NK-92 (cell line): ENCODE measurements around the gene PTBP1.
"Not testable (repeated sequence)": the region's sequence is repeated elsewhere in the genome, so short reads cannot be mapped to it uniquely, and the experiment has no call there.

Source experiments
- DNase-seq: peaks from one replicate; lab custom pipeline; 2025; ENCODE audit not compliant: unreplicated experiment; lab: John Stamatoyannopoulos, UW

Gene PTBP1

DNA sequence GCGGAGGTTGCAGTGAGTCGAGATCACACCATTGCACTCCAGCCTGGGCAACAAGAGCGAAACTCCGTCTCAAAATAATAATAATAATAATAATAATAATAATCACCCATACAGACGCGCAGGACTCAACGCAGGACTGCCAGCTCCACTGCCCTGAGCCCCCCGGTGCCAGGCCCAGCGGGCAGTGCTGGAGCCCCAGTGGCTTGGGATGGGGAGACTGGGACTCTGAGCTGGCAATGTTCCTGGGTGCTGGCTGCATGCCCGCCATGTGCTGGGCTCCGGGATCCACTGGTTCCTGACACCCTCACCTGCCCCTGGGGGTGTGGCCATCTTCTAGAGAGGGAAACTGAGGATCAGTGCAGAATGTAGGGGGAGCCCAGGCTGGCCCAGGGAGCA lies 30.1 kb downstream of the PTBP1 start:
- no peak for DNase-seq

DNA sequence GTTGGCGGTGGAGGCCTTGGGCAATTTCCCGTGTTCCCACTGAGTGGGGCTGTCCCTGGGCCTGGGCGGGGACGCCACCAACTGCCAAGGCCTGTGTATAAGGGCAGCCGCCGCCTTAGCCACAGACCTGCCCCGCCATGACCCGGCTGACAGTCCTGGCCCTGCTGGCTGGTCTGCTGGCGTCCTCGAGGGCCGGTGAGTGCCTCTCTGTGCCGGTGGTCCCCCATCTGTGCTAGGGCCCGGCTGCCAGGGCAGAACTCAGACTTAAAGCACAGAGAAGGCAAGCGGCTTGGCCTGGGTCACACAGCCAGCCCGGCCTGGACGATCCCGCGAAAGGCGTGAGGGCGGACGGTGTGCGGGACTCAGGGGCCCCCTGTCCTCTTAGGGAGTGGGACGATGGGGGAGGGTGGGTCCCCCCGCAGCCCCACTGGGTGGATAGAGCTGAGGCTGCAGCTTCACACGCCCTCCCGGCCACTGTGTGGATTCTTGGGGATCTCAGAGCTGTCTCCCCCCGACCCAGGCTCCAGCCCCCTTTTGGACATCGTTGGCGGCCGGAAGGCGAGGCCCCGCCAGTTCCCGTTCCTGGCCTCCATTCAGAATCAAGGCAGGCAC lies 30.6 kb downstream of the PTBP1 start, which contains the start of gene AZU1:
TSS of gene AZU1 (plus strand) at position 128 of the 612 bp plus-strand sequence. CDS start at position 138, 10 bp downstream.
- no peak for DNase-seq

DNA sequence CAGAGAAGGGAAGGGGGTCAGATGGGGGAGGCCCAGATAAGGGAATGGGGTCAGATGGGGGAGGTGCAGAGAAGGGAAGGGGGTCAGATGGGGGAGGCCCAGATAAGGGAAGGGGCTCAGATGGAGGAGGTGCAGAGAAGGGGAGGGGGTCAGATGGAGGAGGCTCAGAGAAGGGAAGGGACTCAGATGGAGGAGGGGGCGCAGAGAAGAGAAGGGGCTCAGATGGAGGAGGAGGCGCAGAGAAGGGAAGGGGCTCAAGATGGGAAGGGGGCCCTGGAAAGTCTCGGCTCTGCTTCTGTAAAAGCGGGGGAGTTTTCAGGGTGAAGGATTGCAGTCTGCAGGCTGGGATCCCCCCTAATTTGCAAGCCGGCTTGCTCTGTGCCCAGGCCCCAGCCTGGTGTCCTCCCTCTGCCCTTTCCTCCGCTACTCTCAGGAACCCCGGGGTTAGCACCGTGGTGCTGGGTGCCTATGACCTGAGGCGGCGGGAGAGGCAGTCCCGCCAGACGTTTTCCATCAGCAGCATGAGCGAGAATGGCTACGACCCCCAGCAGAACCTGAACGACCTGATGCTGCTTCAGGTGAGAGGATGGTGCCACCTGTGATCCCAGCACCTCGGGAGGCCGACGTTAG lies 32.0 kb downstream of the PTBP1 start:
- no peak for DNase-seq

- no peak for DNase-seq
Measured at GRCh38 chr19:831407-832369, 34.4 kb downstream of the PTBP1 start.

DNA sequence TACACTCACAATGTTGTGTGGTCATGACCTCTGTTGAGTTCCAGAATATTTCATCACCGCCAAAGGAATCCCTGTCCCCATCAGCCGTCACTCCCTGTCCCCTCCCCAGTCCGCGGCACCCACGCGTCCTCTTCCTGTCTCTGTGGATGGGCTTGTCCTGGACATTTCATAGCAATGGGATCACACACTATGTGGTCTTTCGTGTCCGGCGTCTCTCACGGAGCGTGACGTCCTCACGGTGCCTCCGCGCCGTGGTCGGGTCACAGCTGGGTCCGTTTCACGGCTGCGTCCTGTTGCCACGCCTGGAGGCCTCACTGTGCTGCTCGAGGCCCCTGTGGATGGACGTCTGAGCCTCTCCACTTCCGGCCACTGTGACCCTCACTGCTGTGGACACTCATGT lies 37.0 kb downstream of the PTBP1 start:
- DNase-seq, result no peak

DNA sequence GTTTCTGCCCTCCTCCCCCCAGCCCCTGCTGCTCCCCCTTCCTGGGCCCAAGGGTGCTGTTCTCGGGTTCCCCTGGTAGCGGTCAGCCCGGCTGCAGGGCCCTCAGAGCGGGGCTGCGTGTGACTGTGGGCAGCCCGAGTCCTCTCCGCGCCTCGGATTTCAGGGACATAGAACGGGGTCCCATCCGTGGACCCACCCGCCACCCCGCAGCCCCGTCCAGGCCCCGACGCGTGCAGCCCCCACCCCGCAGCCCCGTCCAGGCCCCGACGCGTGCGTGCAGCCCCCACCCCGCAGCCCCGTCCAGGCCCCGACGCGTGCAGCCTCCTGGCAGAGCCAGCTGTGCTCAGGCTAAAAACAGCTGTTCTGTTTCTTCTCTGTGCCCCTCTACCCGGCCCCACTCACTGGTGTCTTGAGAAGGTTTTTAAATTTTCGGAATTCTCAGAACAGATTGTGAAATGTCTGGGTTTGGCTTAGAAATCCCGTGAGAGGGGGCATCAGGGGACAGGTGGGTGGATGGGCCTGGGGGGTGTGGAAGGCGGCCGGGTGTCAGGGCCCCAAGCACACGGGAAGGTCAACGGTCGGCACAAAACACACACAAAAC lies 38.1 kb downstream of the PTBP1 start:
- DNase-seq, result no peak

- no peak for DNase-seq
Measured at GRCh38 chr19:840519-841206, 43.4 kb downstream of the PTBP1 start, which contains the start of gene PRTN3. PRTN3 (plus strand) TSS chr19:840999; CDS start chr19:841009, 10 bp downstream.

GRCh38 chr19:842802-843179 lies 45.5 kb downstream of the PTBP1 start:
- DNase-seq, result not testable (repeated sequence)

DNA sequence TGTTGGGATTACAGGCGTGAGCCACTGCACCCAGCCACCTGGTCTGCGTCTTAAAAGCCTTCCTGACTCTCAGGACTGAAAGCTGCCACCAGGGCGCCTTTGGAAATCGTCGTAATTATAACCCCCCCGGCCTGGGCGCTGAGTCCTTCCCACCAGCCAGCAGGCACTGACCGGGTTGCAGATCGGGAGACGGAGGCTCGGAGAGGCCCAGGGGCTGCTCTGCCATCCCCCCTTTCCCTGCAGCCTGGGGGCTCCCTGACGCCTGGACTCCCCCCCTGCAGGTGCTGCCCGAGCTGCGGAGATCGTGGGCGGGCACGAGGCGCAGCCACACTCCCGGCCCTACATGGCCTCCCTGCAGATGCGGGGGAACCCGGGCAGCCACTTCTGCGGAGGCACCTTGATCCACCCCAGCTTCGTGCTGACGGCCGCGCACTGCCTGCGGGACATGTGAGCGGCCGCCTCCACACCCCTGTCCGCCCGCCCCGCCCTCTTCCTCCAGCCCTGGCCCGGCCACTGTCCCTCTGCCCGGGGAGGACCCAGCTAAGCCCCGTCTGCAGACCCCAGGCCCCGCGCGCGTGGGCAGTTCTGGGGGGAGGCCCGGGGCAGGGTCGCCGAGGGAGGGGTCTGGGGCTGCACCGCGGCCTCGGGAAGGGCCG lies 46.1 kb downstream of the PTBP1 start:
- DNase-seq, result no peak

DNA sequence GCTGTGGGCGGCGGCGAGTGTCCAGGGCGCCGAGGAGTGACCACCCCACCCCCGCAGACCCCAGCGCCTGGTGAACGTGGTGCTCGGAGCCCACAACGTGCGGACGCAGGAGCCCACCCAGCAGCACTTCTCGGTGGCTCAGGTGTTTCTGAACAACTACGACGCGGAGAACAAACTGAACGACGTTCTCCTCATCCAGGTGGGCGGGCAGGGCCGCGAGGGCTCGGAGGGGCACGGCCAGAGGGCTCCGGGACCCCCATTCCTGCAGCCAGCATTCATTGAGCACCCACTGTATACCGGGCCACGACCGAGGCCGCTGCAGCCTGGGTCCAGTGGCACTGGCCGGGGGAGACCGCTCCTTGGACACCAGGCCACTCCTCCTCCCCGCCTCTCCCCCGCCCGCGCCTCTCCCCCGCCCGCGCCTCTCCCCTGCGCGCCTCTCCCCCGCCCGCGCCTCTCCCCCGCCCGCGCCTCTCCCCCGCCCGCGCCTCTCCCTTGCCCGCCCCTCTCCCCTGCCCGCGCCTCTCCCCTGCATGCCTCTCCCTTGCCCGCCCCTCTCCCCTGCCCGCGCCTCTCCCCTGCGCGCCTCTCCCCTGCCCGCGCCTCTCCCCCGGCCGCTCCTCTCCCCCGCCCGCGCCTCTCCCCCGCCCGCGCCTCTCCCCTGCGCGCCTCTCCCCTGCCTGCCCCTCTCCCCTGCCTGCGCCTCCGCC lies 46.7 kb downstream of the PTBP1 start:
- no peak for DNase-seq

DNA sequence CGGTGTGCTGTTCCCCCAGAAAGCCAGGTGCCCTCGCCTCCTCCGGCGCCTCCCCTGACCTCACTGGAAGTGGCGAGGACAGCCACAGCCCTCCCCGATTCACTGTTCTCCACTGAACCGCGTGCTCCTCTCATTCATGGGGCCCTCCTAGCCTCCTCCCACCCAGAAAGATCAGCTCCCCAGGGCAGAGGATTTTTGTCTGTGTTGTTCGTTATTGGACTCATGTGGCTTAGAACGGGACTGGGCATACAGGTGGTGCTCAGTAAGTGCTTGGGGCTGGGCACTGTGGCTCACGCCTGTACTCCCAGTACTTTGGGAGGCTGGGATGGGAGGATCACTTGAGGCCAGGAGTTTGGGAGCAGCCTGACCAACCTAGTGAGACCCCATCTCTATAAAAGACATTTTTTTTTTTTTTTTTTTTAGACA lies 47.3 kb downstream of the PTBP1 start:
- no peak for DNase-seq

DNA sequence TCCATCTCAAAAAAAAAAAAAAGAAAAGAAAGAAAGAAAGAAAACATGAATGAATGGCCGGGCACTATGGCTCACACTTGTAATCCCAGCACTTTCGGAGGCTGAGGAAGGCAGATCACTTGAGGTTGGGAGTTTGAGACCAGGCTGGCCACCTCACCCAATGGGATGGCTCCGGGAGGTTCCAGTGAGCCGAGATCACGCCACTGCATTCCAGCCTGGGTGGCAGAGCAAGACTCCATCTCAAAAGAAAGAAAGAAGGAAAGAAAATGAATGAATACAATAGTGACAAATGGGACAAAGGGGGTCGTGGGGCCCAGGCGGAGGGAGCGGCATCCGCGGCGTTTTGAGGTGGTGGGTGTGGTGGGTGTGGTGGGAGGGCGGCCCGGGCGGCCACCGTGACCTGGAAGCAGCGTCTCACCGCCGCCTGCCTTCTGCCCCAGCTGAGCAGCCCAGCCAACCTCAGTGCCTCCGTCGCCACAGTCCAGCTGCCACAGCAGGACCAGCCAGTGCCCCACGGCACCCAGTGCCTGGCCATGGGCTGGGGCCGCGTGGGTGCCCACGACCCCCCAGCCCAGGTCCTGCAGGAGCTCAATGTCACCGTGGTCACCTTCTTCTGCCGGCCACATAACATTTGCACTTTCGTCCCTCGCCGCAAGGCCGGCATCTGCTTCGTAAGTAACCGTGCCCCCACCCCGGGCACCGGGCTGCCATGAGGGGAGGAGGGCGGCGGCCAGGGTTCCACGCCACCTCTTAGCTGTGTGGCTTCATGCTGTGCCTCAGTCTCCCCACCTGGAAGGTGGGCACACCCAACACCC lies 48.7 kb downstream of the PTBP1 start:
- no peak for DNase-seq

DNA sequence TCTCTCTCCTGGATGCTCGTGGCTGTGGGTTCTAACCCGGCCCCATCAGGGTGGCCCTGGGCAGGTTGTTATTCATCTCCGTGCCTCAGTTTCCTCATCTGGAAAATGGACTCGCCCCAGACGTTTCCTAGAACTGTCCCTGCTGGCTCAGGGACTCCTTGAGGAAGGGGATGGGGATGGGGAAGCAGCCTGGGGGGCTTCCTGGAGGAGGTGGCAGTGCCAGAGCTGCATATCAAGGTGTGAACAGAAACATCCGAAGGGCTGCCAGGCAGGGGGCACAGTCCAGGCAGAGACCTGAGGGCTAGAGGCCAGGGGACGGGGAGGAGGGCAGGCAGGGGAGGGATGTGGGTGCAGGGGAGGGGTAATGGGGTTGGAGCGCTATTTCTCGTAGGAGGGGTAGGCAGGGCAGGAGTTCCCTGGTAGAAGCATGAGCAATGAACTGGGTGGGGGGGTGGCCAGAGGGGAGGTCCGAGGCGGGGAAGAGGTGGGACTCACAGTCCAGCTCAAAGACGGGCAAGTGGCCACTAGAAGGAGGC lies 51.2 kb downstream of the PTBP1 start:
- no peak for DNase-seq

DNA sequence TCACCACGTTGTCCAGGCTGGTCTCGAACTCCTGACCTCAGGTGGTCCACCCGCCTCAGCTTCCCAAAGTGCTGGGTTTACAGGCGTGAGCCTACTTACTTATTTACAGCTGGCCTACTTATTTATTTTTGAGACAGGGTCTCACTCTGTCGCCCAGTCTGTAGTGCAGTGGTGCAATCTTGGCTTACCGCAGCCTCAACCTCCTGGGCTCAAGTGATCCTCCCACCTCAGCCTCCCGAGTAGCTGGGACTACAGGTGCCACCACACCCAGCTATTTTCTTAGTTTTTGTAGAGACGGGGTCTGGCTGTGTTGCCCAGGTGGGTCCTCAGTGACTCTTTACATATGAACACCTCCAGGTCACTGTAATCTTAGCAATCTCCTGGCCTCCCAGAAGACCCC lies 51.9 kb downstream of the PTBP1 start:
- not testable (repeated sequence) for DNase-seq

DNA sequence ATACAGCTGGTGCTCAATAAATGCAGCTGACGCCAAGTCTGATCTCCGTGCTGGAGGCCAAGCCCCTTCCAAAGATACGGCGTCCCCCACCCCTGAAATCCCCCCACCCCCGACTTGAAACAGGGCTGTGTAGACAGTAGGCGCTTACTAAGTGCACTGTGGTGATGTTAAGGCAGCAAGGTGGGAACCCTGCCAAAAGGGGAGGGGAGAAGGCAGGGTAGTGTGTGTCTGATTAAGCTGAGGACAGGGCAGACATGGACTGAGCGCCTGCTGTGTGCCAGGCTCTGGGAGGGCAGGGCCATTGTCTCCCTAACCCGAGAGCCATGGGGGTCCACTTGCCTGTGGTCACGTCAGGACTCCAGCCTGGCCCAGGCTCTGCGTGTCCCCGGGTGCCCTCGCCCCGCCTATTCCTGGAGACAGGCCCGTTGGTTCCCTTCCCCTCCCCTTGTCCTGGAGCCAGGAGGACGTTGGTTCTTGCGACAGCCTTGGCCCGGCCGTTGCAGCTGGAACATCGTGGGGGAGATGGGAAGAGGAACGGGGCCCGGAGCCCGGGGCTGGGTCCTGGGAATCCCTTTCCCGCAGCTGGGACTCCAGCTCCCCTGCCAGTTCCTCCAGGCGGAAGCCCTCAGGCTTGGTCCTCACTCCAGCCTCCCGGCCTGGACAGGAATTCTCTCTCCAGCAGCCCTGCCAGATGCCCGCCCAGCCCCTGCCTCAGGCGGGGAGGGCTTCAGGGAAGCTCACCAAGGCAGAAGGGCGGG lies 53.1 kb downstream of the PTBP1 start:
- no peak for DNase-seq

DNA sequence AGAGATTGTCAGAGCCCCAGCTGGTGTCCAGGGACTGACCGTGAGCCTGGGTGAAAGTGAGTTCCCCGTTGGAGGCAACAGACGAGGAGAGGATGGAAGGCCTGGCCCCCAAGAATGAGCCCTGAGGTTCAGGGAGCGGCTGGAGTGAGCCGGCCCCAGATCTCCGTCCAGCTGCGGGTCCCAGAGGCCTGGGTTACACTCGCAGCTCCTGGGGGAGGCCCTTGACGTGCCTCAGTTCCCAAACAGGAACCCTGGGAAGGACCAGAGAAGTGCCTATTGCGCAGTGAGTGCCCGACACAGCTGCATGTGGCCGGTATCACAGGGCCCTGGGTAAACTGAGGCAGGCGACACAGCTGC lies 53.7 kb downstream of the PTBP1 start:
- no peak for DNase-seq

DNA sequence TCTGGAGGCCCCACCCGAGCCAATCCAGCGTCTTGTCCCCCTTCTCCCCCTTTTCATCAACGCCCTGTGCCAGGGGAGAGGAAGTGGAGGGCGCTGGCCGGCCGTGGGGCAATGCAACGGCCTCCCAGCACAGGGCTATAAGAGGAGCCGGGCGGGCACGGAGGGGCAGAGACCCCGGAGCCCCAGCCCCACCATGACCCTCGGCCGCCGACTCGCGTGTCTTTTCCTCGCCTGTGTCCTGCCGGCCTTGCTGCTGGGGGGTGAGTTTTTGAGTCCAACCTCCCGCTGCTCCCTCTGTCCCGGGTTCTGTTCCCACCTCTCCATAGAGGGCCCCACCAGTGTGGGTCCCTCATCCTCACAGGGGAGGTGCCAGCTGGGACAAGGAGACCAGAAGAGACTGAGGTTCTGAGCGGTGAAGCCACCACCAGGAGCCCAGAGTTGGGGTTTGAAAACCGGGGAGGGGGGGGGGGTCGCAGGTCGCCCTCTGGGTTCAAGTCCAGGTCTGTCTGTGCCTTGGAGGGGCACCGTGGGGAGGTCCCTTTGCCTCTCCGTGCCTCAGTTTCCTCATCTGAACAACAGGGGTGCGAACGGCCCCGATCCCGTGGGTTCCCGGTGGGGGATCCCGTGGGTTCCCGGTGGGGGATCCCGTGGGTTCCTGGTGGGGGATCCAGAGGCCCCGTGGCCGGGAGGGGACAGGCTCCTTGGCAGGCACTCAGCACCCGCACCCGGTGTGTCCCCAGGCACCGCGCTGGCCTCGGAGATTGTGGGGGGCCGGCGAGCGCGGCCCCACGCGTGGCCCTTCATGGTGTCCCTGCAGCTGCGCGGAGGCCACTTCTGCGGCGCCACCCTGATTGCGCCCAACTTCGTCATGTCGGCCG lies 55.1 kb downstream of the PTBP1 start, which contains the start of gene ELANE:
TSS of gene ELANE (plus strand) at position 168 of the 878 bp plus-strand sequence. CDS start at position 194, 26 bp downstream.
- no peak for DNase-seq
